HepG2 (cell line): ENCODE results near the gene CGNL1.

Experiments used
- CTCF ChIP-seq: sonication (generic); formaldehyde crosslinking; IDR thresholded peaks from 2 replicates; pipeline ENCODE4 v1.5.0; 2020; ENCODE audit warnings: mild to moderate bottlenecking, missing genetic modification reagents, moderate library complexity
- PCBP2 ChIP-seq: fragments of 200-400 bp; formaldehyde crosslinking; optimal IDR thresholded peaks from 2 replicates; pipeline ENCODE3; 2018; ENCODE audit warnings: low read length, low read depth; ENCODE audit not compliant: poor library complexity, severe bottlenecking
- ZBTB3 ChIP-seq: sonication (generic); formaldehyde crosslinking; IDR thresholded peaks from 2 replicates; pipeline ENCODE4 v1.4.0; 2020; ENCODE audit warnings: low read depth, mild to moderate bottlenecking, moderate library complexity, missing genetic modification reagents, borderline replicate concordance
- ZNF556 ChIP-seq: sonication (generic); formaldehyde crosslinking; IDR thresholded peaks from 2 replicates; pipeline ENCODE4 v1.4.0; 2020; ENCODE audit warnings: mild to moderate bottlenecking, missing genetic modification reagents, borderline replicate concordance
- ZNF879 ChIP-seq: sonication (generic); formaldehyde crosslinking; IDR thresholded peaks from 2 replicates; pipeline ENCODE4 v1.8.1; 2023; ENCODE audit warnings: missing genetic modification reagents

GRCh38 chr15:57439128-57440027 is 63.1 kb downstream of the CGNL1 start:
- TF ChIP-seq ZNF556 (CRISPR knock-in tag) (no peak), ZNF879 (CRISPR knock-in tag) (no peak), ZBTB3 (CRISPR knock-in tag) (no peak), PCBP2 (no peak), CTCF (no peak)
